ENCODE results near the gene FUS. TPM values are rescaled to one million over a fixed set of nuclear protein-coding genes. Genes with fewer than 3 reads are reported as not detected.

Gene FUS
- total and polyA plus RNA-seq, 2 donors (not counting 3 experiments of a cell fraction or from before 2014, with no cell fraction given), result 307 to 569 TPM

DNA sequence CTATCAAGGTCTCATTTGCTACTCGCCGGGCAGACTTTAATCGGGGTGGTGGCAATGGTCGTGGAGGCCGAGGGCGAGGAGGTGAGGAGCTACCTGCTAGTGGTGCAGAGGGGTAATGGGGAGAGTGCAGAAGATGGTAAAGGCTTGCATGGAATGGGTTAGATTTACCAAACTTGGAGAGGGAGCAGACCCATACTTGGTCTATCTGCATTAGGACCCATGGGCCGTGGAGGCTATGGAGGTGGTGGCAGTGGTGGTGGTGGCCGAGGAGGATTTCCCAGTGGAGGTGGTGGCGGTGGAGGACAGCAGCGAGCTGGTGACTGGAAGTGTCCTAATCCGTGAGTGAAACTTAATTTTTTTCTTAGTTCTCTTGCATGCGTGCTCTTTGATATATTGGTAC, 10.1 kb downstream of the FUS start:
- H3K79me2 ChIP-seq (ENCODE audit: control insufficient read depth, insufficient read depth, low read length), result peaks cover 59% of the 10 kb centered on the region
- CTCF ChIA-PET, result interaction anchor here (1.8 kb wide), 1 partner anchor 143 kb away, joined by 3 read pairs; no protein-coding TSS in a partner anchor
- BruUV-seq (replicated peaks), result no TSS peak
- H2AFZ ChIP-seq (ENCODE audit: low read depth, low read length), result no peak overlapping the region
- H3K27ac ChIP-seq (ENCODE audit: insufficient read depth, low read depth, low read length), result no peak overlapping the region
- H3K36me3 ChIP-seq (ENCODE audit: control insufficient read depth in 2 of 2, extremely low read depth in 1 of 2, insufficient read depth in 2 of 2, low read length in 2 of 2), result peaks cover 75 to 85% of the 10 kb centered on the region in 2 experiments
- H3K9me3 ChIP-seq (replicated peaks; ENCODE audit: control insufficient read depth, insufficient read depth, low read length), result no peaks in the 10 kb centered on the region
- no peaks in the 10 kb centered on the region for H3K9me1 ChIP-seq (replicated peaks; ENCODE audit: control insufficient read depth, extremely low read depth, insufficient read depth, low read length)
- no peak overlapping the region for H3K9ac ChIP-seq (replicated peaks; ENCODE audit: extremely low read depth, insufficient read depth, low read length)
- H4K20me1 ChIP-seq (replicated peaks; ENCODE audit: control insufficient read depth, extremely low read depth, insufficient read depth, low read length), result peaks cover 12% of the 10 kb centered on the region
- H3K27me3 ChIP-seq (ENCODE audit: control insufficient read depth in 2 of 2, insufficient read depth in 2 of 2, low read length in 2 of 2), result no peaks in the 10 kb centered on the region
- H3K4me3 ChIP-seq (replicated peaks in 1 of 3; ENCODE audit: insufficient read depth in 1 of 3, low read depth in 1 of 3, low read length in 3 of 3), result no peak overlapping the region
- intact Hi-C loops (cut with micrococcal nuclease), result no loop called here
- DNase-seq (ENCODE audit: low read depth, low spot score) (no peak), FAIRE-seq (no peak)
- dilution Hi-C loops (cut with MboI; ENCODE audit: extremely low pct_ligation_motif_present, low sequenced_read_pairs), result no loop called here
- no peaks in the 10 kb centered on the region for H3K4me1 ChIP-seq (ENCODE audit: control insufficient read depth, extremely low read depth, insufficient read depth, low read length)
- POLR2A ChIA-PET, result interaction anchor here (1.8 kb wide), 1 partner anchor 10 kb away, joined by 5 read pairs; the partner anchor contains the start of gene FUS
- no peak overlapping the region for H3K4me2 ChIP-seq (ENCODE audit: insufficient read depth, low read length)
- TF ChIP-seq, protein P1, sequence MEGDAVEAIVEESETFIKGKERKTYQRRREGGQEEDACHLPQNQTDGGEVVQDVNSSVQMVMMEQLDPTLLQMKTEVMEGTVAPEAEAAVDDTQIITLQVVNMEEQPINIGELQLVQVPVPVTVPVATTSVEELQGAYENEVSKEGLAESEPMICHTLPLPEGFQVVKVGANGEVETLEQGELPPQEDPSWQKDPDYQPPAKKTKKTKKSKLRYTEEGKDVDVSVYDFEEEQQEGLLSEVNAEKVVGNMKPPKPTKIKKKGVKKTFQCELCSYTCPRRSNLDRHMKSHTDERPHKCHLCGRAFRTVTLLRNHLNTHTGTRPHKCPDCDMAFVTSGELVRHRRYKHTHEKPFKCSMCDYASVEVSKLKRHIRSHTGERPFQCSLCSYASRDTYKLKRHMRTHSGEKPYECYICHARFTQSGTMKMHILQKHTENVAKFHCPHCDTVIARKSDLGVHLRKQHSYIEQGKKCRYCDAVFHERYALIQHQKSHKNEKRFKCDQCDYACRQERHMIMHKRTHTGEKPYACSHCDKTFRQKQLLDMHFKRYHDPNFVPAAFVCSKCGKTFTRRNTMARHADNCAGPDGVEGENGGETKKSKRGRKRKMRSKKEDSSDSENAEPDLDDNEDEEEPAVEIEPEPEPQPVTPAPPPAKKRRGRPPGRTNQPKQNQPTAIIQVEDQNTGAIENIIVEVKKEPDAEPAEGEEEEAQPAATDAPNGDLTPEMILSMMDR (IDR thresholded peaks at IDR 0.05; ENCODE audit: extremely low read depth in 1 of 2, insufficient read depth in 1 of 2, low read depth in 1 of 2, low read length in 2 of 2), result no peak
- TF ChIP-seq GATA2 (IDR thresholded peaks at IDR 0.05; ENCODE audit: insufficient read depth, insufficient read length, low read depth, low read length) (no peak), EZH2 (IDR thresholded peaks at IDR 0.05; ENCODE audit: borderline replicate concordance, low read depth, low read length, severe bottlenecking) (no peak), MYC (IDR thresholded peaks at IDR 0.05; ENCODE audit: low read depth, low read length) (no peak), POLR2AphosphoS5 (IDR thresholded peaks at IDR 0.05; ENCODE audit: insufficient read depth, low read depth, low read length) (no peak), JUN (IDR thresholded peaks at IDR 0.05; ENCODE audit: borderline replicate concordance, insufficient read depth, insufficient read length, low read depth) (no peak), FOS (IDR thresholded peaks at IDR 0.05; ENCODE audit: borderline replicate concordance, insufficient read depth, low read length) (no peak)
- TF ChIP-seq, protein P2, sequence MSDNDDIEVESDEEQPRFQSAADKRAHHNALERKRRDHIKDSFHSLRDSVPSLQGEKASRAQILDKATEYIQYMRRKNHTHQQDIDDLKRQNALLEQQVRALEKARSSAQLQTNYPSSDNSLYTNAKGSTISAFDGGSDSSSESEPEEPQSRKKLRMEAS (IDR thresholded peaks at IDR 0.05; ENCODE audit: insufficient read depth, insufficient read length), result no peak
